GM18951 (cell line): Measurements from ENCODE around the gene RAF1.
"Not testable (repeated sequence)": the region's sequence is repeated elsewhere in the genome, so short reads cannot be mapped to it uniquely, and the experiment has no call there.

Experiments
- POLR2A ChIP-seq: IDR thresholded peaks from 4 replicates; pipeline ENCODE4 v1.6.1; 2011; ENCODE audit warnings: mild to moderate bottlenecking; ENCODE audit not compliant: insufficient read length, insufficient read depth; ENCODE audit errors: extremely low read depth
- in situ Hi-C: fragments of 300-500 bp; cut with MboI; formaldehyde crosslinking; loops from one replicate; pipeline ENCODE4 v1.12.0; 2022; ENCODE audit warnings: low sequenced_read_pairs, mixed read lengths, inconsistent platforms; ENCODE audit not compliant: unreplicated experiment

The RAF1 gene

GRCh38 chr3:12689997-12690711 is 26.2 kb upstream of the RAF1 start:
- no peak for TF ChIP-seq POLR2A
- in situ Hi-C loops = no loop called here

DNA sequence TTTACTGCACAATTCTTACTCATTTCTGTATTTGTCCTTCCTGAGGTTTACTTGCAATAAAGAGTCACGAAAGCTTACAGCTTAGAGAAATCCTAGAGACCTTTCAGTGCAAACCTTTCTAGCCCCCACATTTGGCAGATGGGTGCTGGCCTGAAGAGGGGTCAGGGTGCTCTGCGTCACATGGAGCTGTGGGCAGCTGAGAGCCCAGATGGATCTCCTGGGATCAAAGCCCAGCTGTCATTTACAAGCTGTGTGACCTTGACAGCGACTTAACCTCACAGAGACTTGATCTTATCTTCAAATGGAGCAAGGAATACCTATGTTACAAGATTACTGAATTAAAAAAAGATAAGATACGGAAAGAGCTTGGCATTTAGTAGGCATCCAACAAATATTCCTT is 24.0 kb upstream of the RAF1 start:
- no peak for TF ChIP-seq POLR2A
- in situ Hi-C loops = no loop called here

DNA sequence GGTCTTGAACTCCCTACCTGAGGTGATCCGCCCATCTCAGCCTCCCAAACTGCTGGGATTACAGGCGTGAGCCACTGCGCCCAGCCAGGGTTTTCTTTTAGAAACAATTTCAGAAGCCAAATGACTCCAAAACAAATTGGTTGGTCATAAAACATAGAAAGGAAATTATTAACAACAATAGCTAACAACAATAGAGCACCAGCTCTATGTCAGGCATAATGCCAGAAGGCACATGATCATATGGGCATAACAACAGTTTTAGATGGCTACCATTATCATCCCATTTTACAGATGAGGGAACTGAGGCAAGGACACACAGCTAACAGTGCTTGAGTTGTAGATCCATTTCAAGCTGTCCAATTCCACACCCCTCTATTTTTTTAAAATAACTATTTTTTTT is 22.2 kb upstream of the RAF1 start:
- in situ Hi-C loops = no loop called here
- TF ChIP-seq POLR2A = no peak

DNA sequence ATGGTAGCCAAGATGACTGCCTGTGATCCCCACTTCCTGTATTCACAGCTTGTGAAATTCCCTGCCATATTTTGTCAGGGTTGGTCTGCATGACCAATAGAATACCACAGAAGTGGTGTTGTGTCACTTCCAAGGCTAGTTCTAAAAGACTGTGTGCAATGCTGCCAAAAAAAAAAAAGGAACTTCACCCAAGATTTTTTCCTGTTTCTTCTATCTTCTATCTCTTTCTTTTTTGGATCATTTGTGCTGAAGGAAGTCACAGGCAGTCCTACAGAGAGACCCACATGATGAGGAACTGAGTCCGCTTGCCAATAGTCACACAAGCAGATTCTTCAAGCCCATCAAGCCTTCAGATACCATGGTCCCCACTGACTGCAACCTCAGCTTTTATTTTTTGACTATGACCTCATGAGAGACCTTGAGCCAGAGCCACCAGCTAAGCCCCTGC is 18.1 kb upstream of the RAF1 start:
- in situ Hi-C loops = no loop called here

DNA sequence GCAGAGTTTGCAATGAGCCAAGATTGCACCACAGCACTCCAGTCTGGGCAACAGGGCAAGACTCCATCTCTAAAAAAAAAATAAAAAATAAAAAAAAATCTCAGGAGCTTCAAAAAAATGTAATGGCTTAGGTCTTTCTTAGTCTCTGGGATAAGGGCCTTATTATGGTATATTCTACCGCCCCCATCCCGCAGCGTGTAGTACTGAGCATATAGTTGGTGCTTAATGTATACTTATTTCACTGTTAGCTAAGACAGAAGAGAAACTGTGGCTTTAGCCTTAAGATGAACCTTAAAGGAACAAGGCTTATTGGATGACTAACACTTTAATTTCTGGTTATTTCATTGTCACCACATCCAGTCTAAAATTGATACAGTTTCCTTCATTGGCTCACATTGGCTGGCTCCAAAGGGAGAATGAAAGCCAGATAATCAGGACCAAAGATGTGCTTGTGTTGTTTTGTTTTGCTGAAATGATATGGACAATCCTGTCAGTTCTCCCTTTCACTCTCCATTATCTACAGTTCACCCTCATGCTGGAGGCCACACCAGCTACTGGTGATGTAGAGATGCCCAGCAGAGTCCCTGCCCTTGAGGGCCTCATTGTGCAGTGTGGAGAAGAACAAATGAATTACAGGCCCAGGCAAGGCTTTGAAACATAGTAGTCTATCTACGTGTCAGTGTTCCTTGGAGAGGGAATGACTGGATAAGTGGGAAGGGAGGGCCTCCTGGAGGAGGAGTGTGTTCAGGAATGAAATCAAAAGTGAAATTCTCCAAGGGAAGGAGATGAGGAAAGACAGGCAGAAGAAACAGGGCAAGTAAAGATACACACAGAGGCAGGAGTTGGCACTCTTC is 17.4 kb upstream of the RAF1 start:
- in situ Hi-C loops = no loop called here

More for the DNA sequence above, 18.1 kb upstream of the RAF1 start:
- no peak for TF ChIP-seq POLR2A

GRCh38 chr3:12679468-12679867 is 15.6 kb upstream of the RAF1 start:
- TF ChIP-seq POLR2A = no peak
- in situ Hi-C loops = no loop called here

More for the DNA sequence above, 17.4 kb upstream of the RAF1 start:
- no peak for TF ChIP-seq POLR2A

GRCh38 chr3:12677616-12678015 is 13.7 kb upstream of the RAF1 start:
- TF ChIP-seq POLR2A = no peak
- in situ Hi-C loops = no loop called here

GRCh38 chr3:12675115-12675810 is 11.3 kb upstream of the RAF1 start:
- in situ Hi-C loops = no loop called here
- no peak for TF ChIP-seq POLR2A

DNA sequence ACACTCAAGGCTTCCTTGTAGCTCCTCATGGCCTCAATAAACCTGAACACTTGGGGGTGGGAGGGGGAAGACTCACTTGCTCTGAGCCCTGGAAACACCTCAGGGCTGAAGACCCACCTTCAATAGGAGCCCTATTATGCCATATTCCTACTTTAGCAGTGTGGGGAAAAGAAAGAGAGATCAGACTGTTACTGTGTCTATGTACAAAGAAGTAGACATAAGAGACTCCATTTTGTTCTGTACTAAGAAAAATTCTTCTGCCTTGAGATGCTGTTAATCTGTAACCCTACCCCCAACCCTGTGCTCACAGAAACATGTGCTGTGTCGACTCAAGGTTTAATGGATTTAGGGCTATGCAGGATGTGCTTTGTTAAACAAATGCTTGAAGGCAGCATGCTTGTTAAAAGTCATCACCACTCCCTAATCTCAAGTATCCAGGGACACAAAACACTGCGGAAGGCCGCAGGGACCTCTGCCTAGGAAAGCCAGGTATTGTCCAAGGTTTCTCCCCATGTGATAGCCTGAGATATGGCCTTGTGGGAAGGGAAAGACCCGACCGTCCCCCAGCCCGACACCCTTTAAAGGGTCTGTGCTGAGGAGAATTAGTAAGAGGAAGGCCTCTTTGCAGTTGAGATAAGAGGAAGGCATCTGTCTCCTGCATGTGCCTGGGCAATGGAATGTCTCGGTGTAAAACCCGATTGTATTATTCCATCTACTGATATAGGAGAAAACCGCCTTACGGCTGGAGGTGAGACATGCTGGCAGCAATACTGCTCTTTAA is 10.2 kb upstream of the RAF1 start:
- in situ Hi-C loops = not testable (repeated sequence)

- TF ChIP-seq POLR2A = no peak
- in situ Hi-C loops = no loop called here
Measured at GRCh38 chr3:12671120-12671450, 7.2 kb upstream of the RAF1 start.

DNA sequence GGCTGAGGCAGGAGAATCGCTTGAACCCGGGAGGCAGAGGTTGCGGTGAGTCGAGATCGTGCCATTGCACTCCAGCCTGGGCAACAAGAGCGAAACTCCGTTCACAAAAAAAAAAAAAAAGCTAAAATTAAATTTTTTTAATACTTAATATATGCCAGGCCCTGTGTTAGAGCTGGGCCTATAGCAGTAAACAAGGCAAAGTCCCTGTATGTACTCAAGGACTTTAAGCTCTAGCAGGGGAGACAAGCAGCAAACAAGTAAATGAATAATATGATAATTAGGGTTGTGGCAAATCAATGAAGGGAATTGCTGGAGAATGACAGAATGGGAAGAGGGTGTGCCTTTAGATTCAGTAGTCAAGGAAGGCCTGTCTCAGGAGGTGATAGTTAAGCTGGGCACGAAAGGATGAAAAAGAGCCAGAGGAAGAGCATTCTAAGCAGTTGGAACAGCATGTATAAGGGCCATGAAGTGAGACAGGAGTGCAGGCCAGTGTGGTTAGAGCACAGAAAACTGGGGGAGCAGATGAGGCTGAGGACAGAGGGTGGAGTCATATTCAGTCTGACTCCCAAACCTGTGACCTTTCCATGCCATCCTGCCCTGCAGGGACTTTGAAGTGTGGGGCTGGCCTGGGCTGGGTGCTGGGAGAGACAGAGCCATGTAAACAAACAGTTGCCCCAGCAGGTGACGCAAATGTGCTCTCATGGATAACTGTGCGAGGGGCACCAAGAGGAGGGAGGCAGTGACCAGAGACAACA is 6.6 kb upstream of the RAF1 start:
- in situ Hi-C loops = no loop called here
- TF ChIP-seq POLR2A = no peak

GRCh38 chr3:12663401-12663935 is 449 bp downstream of the RAF1 start:
- no peak for TF ChIP-seq POLR2A
- in situ Hi-C loops = no loop called here
